SJCRH30 (cell line): ENCODE data around the gene HAUS3. TPM values are rescaled to one million over a fixed set of nuclear protein-coding genes. Genes with fewer than 3 reads are reported as not detected.
A peak's percentile ranks its signal among the peaks of the same experiment; 100 is the strongest.

ENCODE experiments used
- DNase-seq, 2 experiments: peaks; one replicate each; pipeline ENCODE4 v3.0.0-alpha.2; 2015 to 2020
- H3K27ac ChIP-seq: fragments of 250-450 bp; sonication (Bioruptor Pico); 2 replicates; pipeline ENCODE4 v1.5.1; 2020; ENCODE audit warnings: mild to moderate bottlenecking, moderate library complexity
- H3K27me3 ChIP-seq: fragments of 250-450 bp; sonication (Bioruptor Pico); 2 replicates; pipeline ENCODE4 v1.5.1; 2020; ENCODE audit warnings: mild to moderate bottlenecking, moderate library complexity
- H3K36me3 ChIP-seq: fragments of 250-450 bp; sonication (Bioruptor Pico); 2 replicates; pipeline ENCODE4 v1.5.1; 2020; ENCODE audit warnings: mild to moderate bottlenecking, moderate library complexity
- H3K4me1 ChIP-seq: fragments of 250-450 bp; sonication (Bioruptor Pico); 2 replicates; pipeline ENCODE4 v1.5.1; 2020; ENCODE audit warnings: mild to moderate bottlenecking, moderate library complexity
- H3K4me3 ChIP-seq: fragments of 250-450 bp; sonication (Bioruptor Pico); 2 replicates; pipeline ENCODE4 v1.5.1; 2020; ENCODE audit warnings: mild to moderate bottlenecking, moderate library complexity
- H3K9me3 ChIP-seq: fragments of 250-450 bp; sonication (Bioruptor Pico); replicated peaks from 2 replicates; pipeline ENCODE4 v1.5.1; 2020; ENCODE audit warnings: mild to moderate bottlenecking, moderate library complexity
- total RNA-seq: library from RNA; depleted of rRNA; stranded (reverse); fragments of >200 nt; shearing (Covaris generic); gene quantifications from 2 replicates; pipeline ENCODE4 v1.2.3, GENCODE V29; 2014

The HAUS3 gene
- total RNA-seq, 1 experiment from 2014 or later = 29.1 TPM

- no peaks in the 10 kb centered on the region for H3K36me3 ChIP-seq
- DNase-seq = no peak
Observed at GRCh38 chr4:2253160-2254084, 11.5 kb upstream of the HAUS3 start.

GRCh38 chr4:2252530-2253091 lies 10.7 kb upstream of the HAUS3 start:
- H3K9me3 ChIP-seq = no peaks in the 10 kb centered on the region
- no peaks in the 10 kb centered on the region for H3K36me3 ChIP-seq
- no peak for DNase-seq
- H3K4me1 ChIP-seq = no peaks in the 10 kb centered on the region
- H3K27me3 ChIP-seq = no peaks in the 10 kb centered on the region
- no peak overlapping the region for H3K4me3 ChIP-seq
- no peak overlapping the region for H3K27ac ChIP-seq

More at GRCh38 chr4:2253160-2254084, 11.5 kb upstream of the HAUS3 start:
- Histone ChIP-seq H3K27me3 (no peaks in the 10 kb centered on the region), H3K4me3 (no peak overlapping the region), H3K4me1 (no peaks in the 10 kb centered on the region), H3K27ac (no peak overlapping the region), H3K9me3 (no peaks in the 10 kb centered on the region)

- H3K36me3 ChIP-seq = no peaks in the 10 kb centered on the region
- H3K27me3 ChIP-seq = no peaks in the 10 kb centered on the region
- no peak overlapping the region for H3K27ac ChIP-seq
- no peaks in the 10 kb centered on the region for H3K4me1 ChIP-seq
- H3K4me3 ChIP-seq = no peak overlapping the region
- no peak for DNase-seq
- no peaks in the 10 kb centered on the region for H3K9me3 ChIP-seq
Observed at GRCh38 chr4:2251795-2252529, 10.0 kb upstream of the HAUS3 start.

GRCh38 chr4:2251073-2251794 lies 9.3 kb upstream of the HAUS3 start:
- no peaks in the 10 kb centered on the region for H3K4me1 ChIP-seq
- peak in 1 of 2 experiments; percentile 5 for DNase-seq
- H3K36me3 ChIP-seq = no peaks in the 10 kb centered on the region
- H3K27ac ChIP-seq = no peak overlapping the region
- no peaks in the 10 kb centered on the region for H3K9me3 ChIP-seq
- H3K27me3 ChIP-seq = no peaks in the 10 kb centered on the region
- H3K4me3 ChIP-seq = no peak overlapping the region

- Histone ChIP-seq H3K27me3 (no peaks in the 10 kb centered on the region), H3K4me1 (no peaks in the 10 kb centered on the region), H3K9me3 (no peaks in the 10 kb centered on the region), H3K27ac (no peak overlapping the region), H3K36me3 (no peaks in the 10 kb centered on the region), H3K4me3 (no peak overlapping the region)
- DNase-seq = no peak
Observed at GRCh38 chr4:2250357-2251072, 8.6 kb upstream of the HAUS3 start.

- Histone ChIP-seq H3K4me3 (no peak overlapping the region), H3K4me1 (no peaks in the 10 kb centered on the region), H3K27ac (no peak overlapping the region), H3K36me3 (no peaks in the 10 kb centered on the region), H3K9me3 (no peaks in the 10 kb centered on the region), H3K27me3 (no peaks in the 10 kb centered on the region)
- DNase-seq = no peak
Observed at GRCh38 chr4:2249526-2250356, 7.8 kb upstream of the HAUS3 start.

GRCh38 chr4:2248821-2249261 lies 6.9 kb upstream of the HAUS3 start:
- H3K27ac ChIP-seq = no peak overlapping the region
- H3K27me3 ChIP-seq = no peaks in the 10 kb centered on the region
- no peaks in the 10 kb centered on the region for H3K36me3 ChIP-seq
- H3K9me3 ChIP-seq = no peaks in the 10 kb centered on the region
- no peak overlapping the region for H3K4me3 ChIP-seq
- H3K4me1 ChIP-seq = no peaks in the 10 kb centered on the region
- no peak for DNase-seq

GRCh38 chr4:2248044-2248780 lies 6.3 kb upstream of the HAUS3 start:
- no peaks in the 10 kb centered on the region for H3K27me3 ChIP-seq
- no peak overlapping the region for H3K4me3 ChIP-seq
- no peak overlapping the region for H3K27ac ChIP-seq
- no peaks in the 10 kb centered on the region for H3K4me1 ChIP-seq
- H3K9me3 ChIP-seq = no peaks in the 10 kb centered on the region
- H3K36me3 ChIP-seq = no peaks in the 10 kb centered on the region
- DNase-seq = peak in 1 of 2 experiments; percentile 0

- Histone ChIP-seq H3K27me3 (no peaks in the 10 kb centered on the region), H3K27ac (no peak overlapping the region), H3K36me3 (no peaks in the 10 kb centered on the region), H3K4me1 (no peaks in the 10 kb centered on the region), H3K4me3 (no peak overlapping the region), H3K9me3 (no peaks in the 10 kb centered on the region)
- DNase-seq = peak; percentile 1 to 3
Observed at GRCh38 chr4:2247128-2248043, 5.5 kb upstream of the HAUS3 start.

- no peaks in the 10 kb centered on the region for H3K4me1 ChIP-seq
- no peak for DNase-seq
- H3K27ac ChIP-seq = no peak overlapping the region
- no peak overlapping the region for H3K4me3 ChIP-seq
- H3K36me3 ChIP-seq = no peaks in the 10 kb centered on the region
- H3K27me3 ChIP-seq = no peaks in the 10 kb centered on the region
- no peaks in the 10 kb centered on the region for H3K9me3 ChIP-seq
Observed at GRCh38 chr4:2246384-2247127, 4.6 kb upstream of the HAUS3 start.

- no peak for DNase-seq
- H3K9me3 ChIP-seq = no peaks in the 10 kb centered on the region
- H3K4me3 ChIP-seq = no peak overlapping the region
- no peaks in the 10 kb centered on the region for H3K36me3 ChIP-seq
- no peaks in the 10 kb centered on the region for H3K4me1 ChIP-seq
- no peaks in the 10 kb centered on the region for H3K27me3 ChIP-seq
- H3K27ac ChIP-seq = no peak overlapping the region
Observed at GRCh38 chr4:2245787-2246275, 3.9 kb upstream of the HAUS3 start.
